ENCODE results near the gene SRP14. TPM values are rescaled to one million over a fixed set of nuclear protein-coding genes. Genes with fewer than 3 reads are reported as not detected.
"Not testable (repeated sequence)": the region's sequence is repeated elsewhere in the genome, so short reads cannot be mapped to it uniquely, and the experiment has no call there.

SRP14 gene
- total RNA-seq, 1 experiment from 2014 or later: 330 TPM

DNA sequence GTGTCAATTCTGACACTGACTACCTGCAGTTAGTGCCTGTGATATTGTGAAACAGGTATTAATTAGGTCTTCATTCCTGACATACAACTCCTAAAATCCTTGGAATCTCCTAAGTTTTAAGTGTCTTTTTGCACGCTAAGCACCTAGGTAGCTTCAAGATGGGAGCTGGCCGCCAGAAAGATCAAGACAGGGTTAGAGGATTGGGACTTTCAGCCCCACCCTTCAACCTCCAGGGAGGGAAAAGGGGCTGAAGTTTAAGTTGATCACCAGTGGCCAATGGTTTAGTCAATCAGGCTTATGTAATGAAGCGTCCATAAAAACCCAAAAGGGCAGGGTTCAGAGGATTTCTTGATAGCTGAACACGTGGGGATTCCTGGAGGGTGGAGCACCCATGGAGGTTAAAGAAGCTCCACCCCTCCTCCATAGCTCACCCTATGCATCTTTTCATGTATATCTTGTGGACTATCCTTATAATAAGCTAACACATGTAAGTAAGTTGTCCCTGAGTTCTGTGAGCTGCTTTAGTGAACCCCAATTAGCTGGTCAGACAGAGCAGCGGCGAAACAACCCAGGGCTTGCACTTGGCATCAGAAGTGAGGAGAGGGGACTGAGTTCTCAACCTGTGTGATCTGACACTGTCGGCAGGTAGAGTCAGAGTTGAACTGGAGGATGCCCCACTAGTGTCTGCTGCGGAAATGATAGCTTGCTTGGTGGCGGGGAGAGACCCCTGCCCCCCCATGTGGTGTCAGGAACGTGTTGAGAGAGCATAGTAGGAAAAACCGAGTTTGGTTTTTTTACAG is 12.8 kb upstream of the SRP14 start:
- DNase-seq (ENCODE audit: low read depth): no peak

- no peak for DNase-seq (ENCODE audit: low read depth)
These were observed 11.9 kb upstream of the SRP14 start for GRCh38 chr15:40050788-40051470.

GRCh38 chr15:40048926-40049475 is 10.0 kb upstream of the SRP14 start:
- no peak for DNase-seq (ENCODE audit: low read depth)

DNA sequence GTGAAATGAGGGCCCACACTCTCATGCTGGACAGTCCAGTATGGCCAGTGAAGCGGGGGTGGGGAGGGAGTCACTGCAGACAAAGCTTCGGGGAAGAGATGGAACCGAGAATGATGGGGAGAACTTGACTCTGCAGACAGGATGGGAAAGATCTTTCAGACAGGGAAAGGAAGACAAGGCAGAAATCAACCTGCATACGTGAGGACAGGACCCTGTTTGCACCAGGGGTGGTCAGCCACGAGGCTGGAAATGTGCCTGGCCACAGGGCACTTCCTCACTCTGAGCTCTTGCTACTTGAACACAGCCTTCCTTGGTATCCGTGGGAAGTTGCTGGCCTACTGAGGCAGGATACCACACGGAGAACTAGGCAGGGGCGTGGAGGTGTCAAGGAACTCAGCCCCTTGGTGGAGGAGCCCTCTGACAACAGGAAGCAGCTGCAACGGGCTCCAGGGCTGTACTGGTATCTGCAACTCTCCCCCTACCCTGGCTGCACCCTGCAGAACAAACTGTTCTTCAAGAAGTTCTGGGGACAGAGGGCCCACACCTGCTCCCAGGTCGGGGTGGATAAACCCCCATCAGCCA is 9.3 kb upstream of the SRP14 start:
- DNase-seq (ENCODE audit: low read depth): no peak

- peak; percentile 88 for DNase-seq (ENCODE audit: low read depth)
These were observed 8.6 kb upstream of the SRP14 start for GRCh38 chr15:40047415-40048210.

DNA sequence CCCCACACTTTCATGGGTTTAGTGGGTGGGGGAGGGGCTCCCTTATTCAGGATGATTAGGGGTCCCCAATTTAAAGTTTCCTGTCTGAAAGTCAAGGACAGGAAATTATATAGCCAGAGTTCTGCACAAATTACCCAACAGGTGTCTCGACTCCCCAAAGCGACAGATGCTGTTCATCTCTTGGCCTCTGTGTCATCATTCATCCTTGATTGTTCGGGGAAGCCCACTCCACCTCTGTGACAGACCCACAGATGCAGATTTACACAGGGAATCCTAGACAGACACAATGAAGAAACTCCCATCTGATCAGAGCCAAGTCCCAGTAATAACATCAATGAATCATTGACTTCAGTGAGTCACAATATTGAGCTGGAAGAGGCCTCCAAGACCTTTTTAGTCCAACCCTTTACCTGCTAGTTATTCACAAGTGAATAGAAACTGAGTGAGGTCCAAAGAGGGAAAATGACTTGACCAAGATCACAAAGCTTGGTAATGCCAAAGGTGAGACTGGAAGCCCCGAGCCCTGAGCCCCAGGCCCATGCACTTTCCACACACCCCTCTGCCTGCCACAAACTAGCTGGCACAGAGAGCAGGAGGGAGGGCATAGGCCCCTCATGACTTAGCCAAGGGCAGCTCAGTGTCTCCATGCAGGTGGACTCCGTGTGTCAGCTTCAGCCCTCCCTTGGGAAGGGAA is 7.9 kb upstream of the SRP14 start:
- peak; percentile 87 for DNase-seq (ENCODE audit: low read depth)

- DNase-seq (ENCODE audit: low read depth): no peak
These were observed 6.7 kb upstream of the SRP14 start for GRCh38 chr15:40045572-40046217.

DNA sequence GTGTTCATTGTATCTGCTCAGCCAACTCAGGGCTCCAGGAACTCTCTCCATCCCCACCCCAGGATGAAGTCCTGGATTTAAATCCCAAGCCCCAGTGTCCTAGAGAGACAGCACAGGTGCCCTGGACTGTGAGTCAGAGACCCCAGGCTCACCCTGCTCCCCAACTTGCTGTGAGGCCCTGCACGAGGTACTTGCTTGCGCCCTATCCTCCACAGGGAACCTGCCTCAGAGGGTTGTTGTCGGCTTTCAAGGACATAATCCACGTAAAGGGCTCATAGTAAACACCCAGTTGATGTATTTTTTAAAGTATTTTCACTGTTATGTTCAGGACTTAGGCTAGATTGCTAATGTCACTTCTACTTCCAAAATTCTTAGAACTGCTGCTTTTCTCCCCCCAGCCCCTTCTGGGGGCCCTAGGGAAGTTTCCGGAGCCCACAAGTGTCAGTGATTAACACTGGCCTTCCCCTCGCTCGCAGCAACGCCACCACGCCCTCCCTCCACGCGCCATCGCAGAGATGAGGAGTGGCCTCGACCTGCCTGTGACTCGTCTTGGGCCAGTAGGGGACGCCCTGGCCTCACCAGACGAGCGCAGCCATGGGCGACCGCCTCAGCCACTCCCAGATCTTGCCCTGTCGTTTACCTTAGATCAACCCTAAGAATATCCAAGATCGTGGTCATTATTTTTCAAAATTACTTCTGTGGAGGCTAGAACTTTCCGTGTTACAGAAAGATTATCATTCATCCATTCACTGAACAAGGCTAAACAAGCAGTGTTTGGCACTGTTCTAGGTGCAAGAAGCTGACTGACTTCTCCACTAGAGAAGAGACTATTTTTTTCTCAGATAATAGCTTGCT is 6.0 kb upstream of the SRP14 start:
- DNase-seq (ENCODE audit: low read depth): peak; percentile 79

DNA sequence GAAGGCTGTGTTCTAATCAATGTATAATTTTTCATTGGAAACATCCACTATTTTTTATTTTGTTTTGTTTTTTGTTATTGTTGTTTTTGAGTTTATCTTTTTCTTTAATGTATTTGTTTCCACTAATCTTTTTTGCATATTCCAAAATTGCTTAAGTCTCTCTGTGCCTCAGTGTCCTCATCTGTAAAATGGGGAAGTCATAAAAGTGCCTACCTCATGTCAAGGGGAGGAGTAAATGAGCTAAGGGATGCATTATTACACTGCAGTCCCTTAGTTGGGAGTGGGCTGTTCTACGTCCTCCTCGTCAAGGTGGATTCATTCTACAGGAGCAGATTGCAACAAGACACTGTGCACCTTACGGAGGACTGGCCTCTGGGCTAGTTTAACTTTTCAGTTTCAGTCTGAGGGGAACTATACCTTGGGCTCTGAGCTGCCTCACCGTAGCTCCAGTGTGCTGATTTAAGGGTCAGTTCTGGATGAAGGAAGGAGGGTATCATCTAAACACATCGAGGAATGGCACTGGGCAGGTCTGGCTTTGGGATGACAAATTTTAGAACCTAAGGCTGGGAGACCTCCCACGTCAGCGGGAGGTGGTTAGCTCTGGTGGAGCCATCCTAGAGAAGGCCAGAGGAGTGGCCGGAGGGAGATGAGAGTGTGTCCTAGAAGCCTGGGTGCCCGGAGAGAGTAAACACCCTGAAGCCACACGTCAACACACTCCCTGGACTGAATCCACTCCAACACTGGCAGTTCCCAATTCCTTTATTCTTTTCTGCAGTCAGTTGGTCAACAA is 5.1 kb upstream of the SRP14 start:
- DNase-seq (ENCODE audit: low read depth): no peak

GRCh38 chr15:40042791-40043320 is 3.9 kb upstream of the SRP14 start:
- no peak for DNase-seq (ENCODE audit: low read depth)

- no peak for DNase-seq (ENCODE audit: low read depth)
These were observed 1.8 kb upstream of the SRP14 start for GRCh38 chr15:40040770-40041169.

DNA sequence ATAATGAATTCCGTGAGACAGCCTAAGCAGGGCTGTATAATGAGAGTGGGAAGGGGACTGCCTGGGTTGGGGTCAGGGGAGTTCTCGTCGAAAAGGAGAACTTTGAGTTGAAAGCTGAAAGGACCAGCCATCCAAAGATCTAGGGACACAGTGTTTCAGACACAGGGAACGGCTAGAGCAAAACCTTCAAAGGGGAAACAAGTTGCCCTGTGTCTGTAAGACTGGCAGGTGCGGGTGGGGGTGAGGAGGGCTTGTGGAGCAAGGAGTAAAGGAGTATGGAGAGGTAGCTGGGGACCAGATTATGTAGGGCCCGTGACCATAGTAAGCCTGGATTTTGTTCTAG is 1.3 kb upstream of the SRP14 start:
- no peak for DNase-seq (ENCODE audit: low read depth)

DNA sequence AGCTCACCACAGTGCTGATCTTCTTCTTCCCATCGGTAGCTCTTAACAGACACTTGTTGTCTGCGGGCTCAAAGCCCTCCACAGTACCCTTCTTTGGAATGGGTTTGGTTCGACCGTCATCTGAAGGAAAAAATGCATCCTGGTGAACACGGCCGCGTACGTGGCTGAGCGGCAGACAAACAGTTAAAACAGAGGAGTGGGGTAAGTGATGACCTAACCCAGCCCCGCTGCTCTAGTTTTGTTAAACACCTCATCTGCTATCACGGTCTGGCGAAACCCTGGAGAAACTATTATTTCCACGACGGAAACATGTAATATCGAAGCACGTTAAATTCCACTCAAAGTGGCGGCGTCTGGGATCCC is 725 bp downstream of the SRP14 start:
- DNase-seq (ENCODE audit: low read depth): no peak

DNA sequence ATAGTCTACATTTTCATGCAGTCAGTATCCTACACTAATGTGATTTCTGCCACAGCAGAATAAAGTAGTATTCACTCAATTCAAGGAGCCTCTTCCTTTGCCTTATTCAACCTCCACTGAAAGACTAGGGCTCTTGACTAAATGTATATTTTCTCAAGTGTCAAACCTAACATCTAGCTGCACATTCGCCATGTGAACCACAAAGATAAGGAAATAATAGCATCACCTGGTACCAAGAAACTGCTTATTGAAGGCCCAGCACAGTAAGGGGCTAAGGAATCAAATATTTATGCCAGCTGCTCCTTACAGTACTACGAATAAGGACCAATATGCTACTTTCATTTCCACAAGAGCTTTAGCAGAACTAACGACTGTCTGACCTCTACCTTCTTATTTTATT is 1.3 kb downstream of the SRP14 start:
- no peak for DNase-seq (ENCODE audit: low read depth)

GRCh38 chr15:40035182-40035581 is 3.8 kb downstream of the SRP14 start:
- not testable (repeated sequence) for DNase-seq (ENCODE audit: low read depth)

DNA sequence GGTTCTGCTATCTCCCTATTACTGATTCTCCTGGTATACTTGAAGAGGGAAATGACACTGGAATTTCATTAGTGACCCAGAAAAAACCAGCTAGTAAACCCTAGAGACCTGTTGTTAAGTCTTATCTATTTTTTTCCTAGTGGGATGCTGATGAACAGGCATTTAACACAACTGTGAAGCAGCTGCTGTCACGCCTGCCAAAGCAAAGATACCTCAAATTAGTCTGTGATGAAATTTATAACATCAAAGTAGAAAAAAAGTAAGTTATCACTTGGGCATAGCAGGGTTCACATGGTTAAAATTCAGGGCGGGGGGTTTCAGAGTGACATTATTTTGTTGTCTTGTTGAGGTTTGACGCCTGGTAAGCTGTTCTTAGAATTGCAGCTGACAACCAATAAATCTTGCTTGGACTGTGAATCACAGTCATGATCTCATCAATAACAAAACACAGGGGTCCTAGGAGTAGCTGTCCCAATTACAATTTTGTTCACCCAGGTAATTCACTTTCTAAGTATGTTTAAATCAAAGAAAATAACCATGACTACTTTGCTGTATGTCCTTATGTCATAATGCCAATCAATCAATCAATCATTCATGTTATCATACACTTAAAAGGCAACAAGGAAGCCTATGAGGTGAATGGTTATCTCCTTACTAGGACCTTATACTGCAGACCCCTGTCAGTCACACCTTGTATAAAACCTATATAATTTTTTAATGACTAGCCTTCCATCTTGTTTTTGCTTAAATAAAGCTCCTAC is 4.6 kb downstream of the SRP14 start:
- no peak for DNase-seq (ENCODE audit: low read depth)

- DNase-seq (ENCODE audit: low read depth): no peak
These were observed 6.7 kb downstream of the SRP14 start for GRCh38 chr15:40032125-40032839.
